CD14-positive monocyte (primary cell): ENCODE results near the gene KAZN. TPM values are rescaled to one million over a fixed set of nuclear protein-coding genes. Genes with fewer than 3 reads are reported as not detected.

Experiments
- DNase-seq, 3 donors: peaks; one replicate each; pipeline ENCODE4 v3.0.0-alpha.2; 2011 to 2022
- H2AFZ ChIP-seq: 2 replicates; pipeline ENCODE4 v1.6.0; 2012; ENCODE audit warnings: mild to moderate bottlenecking, low read depth, low read length, inconsistent platforms; ENCODE audit not compliant: insufficient read depth, poor library complexity, severe bottlenecking
- H3K27ac ChIP-seq, 2 donors: 1 replicate in 1 of 2; 2 replicates in 1 of 2; pipeline ENCODE4 v1.5.1; 2012 to 2013; ENCODE audit warnings: low read length in 2 of 2, control low read depth in 1 of 2, inconsistent platforms in 1 of 2, low read depth in 1 of 2, mild to moderate bottlenecking in 1 of 2
- H3K27me3 ChIP-seq, 2 donors: one replicate each; pipeline versions ENCODE4 v1.6.0 to v1.6.1; 2011 to 2013; ENCODE audit warnings: low read length in 2 of 2; ENCODE audit not compliant: control insufficient read depth in 2 of 2, insufficient read depth in 2 of 2
- H3K36me3 ChIP-seq, 2 donors: replicated peaks in 1 of 2; 1 replicate in 1 of 2; 2 replicates in 1 of 2; pipeline versions ENCODE4 v1.5.1 to v1.6.1; 2012 to 2013; ENCODE audit warnings: low read length in 2 of 2, control low read depth in 1 of 2, inconsistent platforms in 1 of 2, mild to moderate bottlenecking in 1 of 2; ENCODE audit not compliant: insufficient read depth in 2 of 2, control insufficient read depth in 1 of 2
- H3K4me1 ChIP-seq, 2 donors: 1 replicate in 1 of 2; 2 replicates in 1 of 2; pipeline versions ENCODE4 v1.5.1 to v1.6.1; 2012 to 2013; ENCODE audit warnings: low read length in 2 of 2, control low read depth in 1 of 2, inconsistent platforms in 1 of 2, mild to moderate bottlenecking in 1 of 2, moderate library complexity in 1 of 2; ENCODE audit not compliant: insufficient read depth in 2 of 2, control insufficient read depth in 1 of 2
- H3K4me2 ChIP-seq: replicated peaks from 2 replicates; pipeline ENCODE3; 2012; ENCODE audit warnings: low read length, moderate library complexity, mild to moderate bottlenecking; ENCODE audit not compliant: poor library complexity, severe bottlenecking; ENCODE audit errors: extremely low read depth
- H3K4me3 ChIP-seq, 3 experiments: fragments of 200-600 bp in 1 of 3; sonication (generic) in 1 of 3; replicated peaks in 1 of 3; 1 replicate in 2 of 3; 2 replicates in 1 of 3; pipeline ENCODE4 v1.5.1; 2011 to 2013; ENCODE audit warnings: low read length in 3 of 3, mild to moderate bottlenecking in 3 of 3, control low read depth in 2 of 3, low read depth in 2 of 3, inconsistent platforms in 1 of 3, moderate library complexity in 1 of 3
- H3K79me2 ChIP-seq: 2 replicates; pipeline ENCODE4 v1.6.0; 2012; ENCODE audit warnings: mild to moderate bottlenecking, control low read depth, inconsistent platforms, low read length, moderate library complexity; ENCODE audit not compliant: insufficient read depth
- H3K9ac ChIP-seq: 2 replicates; pipeline ENCODE4 v1.6.0; 2017; ENCODE audit warnings: low read length, mild to moderate bottlenecking; ENCODE audit not compliant: insufficient read depth, poor library complexity, severe bottlenecking
- H3K9me3 ChIP-seq, 2 donors: replicated peaks in 1 of 2; 1 replicate in 1 of 2; 2 replicates in 1 of 2; pipeline versions ENCODE4 v1.5.1 to v1.6.1; 2012 to 2013; ENCODE audit warnings: low read length in 2 of 2, control low read depth in 1 of 2; ENCODE audit not compliant: control insufficient read depth in 1 of 2, insufficient read depth in 1 of 2
- H4K20me1 ChIP-seq: 2 replicates; pipeline ENCODE4 v1.6.0; 2012; ENCODE audit warnings: mild to moderate bottlenecking, low read length, control low read depth, moderate library complexity; ENCODE audit not compliant: insufficient read depth
- H3K27ac Mint-ChIP-seq, 7 donors: one replicate each; pipeline ENCODE4 v1.8.0; 2020; ENCODE audit warnings: mild to moderate bottlenecking in 7 of 7, mixed read lengths in 7 of 7, moderate library complexity in 6 of 7, inconsistent platforms in 2 of 7
- H3K27me3 Mint-ChIP-seq, 3 donors: one replicate each; pipeline ENCODE4 v1.8.0; 2021 to 2022; ENCODE audit warnings: low read depth in 3 of 3, mild to moderate bottlenecking in 3 of 3, mixed read lengths in 3 of 3, moderate library complexity in 3 of 3, inconsistent platforms in 1 of 3
- H3K36me3 Mint-ChIP-seq, 2 donors: one replicate each; pipeline ENCODE4 v1.8.0; 2020; ENCODE audit warnings: mixed read lengths in 2 of 2, inconsistent platforms in 1 of 2, mild to moderate bottlenecking in 1 of 2
- H3K4me1 Mint-ChIP-seq: one replicate; pipeline ENCODE4 v1.8.0; 2020; ENCODE audit warnings: mild to moderate bottlenecking, mixed read lengths
- H3K4me3 Mint-ChIP-seq, 2 donors: one replicate each; pipeline ENCODE4 v1.8.0; 2020; ENCODE audit warnings: mild to moderate bottlenecking in 2 of 2, mixed read lengths in 2 of 2, moderate library complexity in 1 of 2
- H3K9me3 Mint-ChIP-seq, 7 donors: one replicate each; pipeline ENCODE4 v1.8.0; 2020 to 2022; ENCODE audit warnings: mixed read lengths in 7 of 7, mild to moderate bottlenecking in 6 of 7, moderate library complexity in 6 of 7, inconsistent platforms in 2 of 7
- CTCF ChIP-seq: fragments of 200-600 bp; IDR thresholded peaks from one replicate; pipeline ENCODE4 v1.8.0; 2022; ENCODE audit warnings: antibody characterized with exemption, mild to moderate bottlenecking
- WGBS: methylation state at CpG from one replicate; pipeline ENCODE4 v1.1.5; 2013; ENCODE audit warnings: missing lambda C conversion rate; ENCODE audit not compliant: insufficient coverage; 5-methylcytosine and 5-hydroxymethylcytosine counted together
- intact Hi-C, 2 donors: fragments of 100-400 bp; cut with micrococcal nuclease; formaldehyde crosslinking; loops; one replicate each; pipeline versions ENCODE4 v1.15.0 to v1.15.1; 2023
- polyA plus RNA-seq, 3 donors: library from polyadenylated mRNA; depleted of rRNA in 1 of 3; unstranded in 2 of 3; stranded (reverse) in 1 of 3; fragments of 300-500 nt in 2 of 3; fragments of >200 nt in 1 of 3; fragmentation: Illumina TruSeq in 2 of 3; gene quantifications; 1 replicate in 2 of 3; 2 replicates in 1 of 3; pipeline ENCODE4 v1.2.3, GENCODE V29; 2012 to 2021

KAZN gene
- polyA plus RNA-seq, 3 donors: not detected

- no peaks in the 10 kb centered on the region for H4K20me1 ChIP-seq
- no peak overlapping the region for H3K9ac ChIP-seq
- DNase-seq: no peak
- H3K9me3 Mint-ChIP-seq: peaks cover 0 to 4% (median 0%) of the 10 kb centered on the region in 7 donors
- peaks cover 8 to 13% (median 9%) of the 10 kb centered on the region in 3 donors for H3K27me3 Mint-ChIP-seq
- no peak overlapping the region for H3K4me3 ChIP-seq
- 80% methylated on average over 1 of the region's 2 CpGs for WGBS
- TF ChIP-seq CTCF: no peak
- no peak overlapping the region for H3K4me2 ChIP-seq
- H3K27ac Mint-ChIP-seq: peak overlapping the region in 1 of 7 donors; percentile 59
- H3K9me3 ChIP-seq: no peaks in the 10 kb centered on the region
- H3K4me3 Mint-ChIP-seq: no peak overlapping the region
- no peak overlapping the region for H3K27ac ChIP-seq
- no peaks in the 10 kb centered on the region for H3K79me2 ChIP-seq
- H2AFZ ChIP-seq: no peak overlapping the region
- peaks cover 5% of the 10 kb centered on the region for H3K4me1 Mint-ChIP-seq
- no peaks in the 10 kb centered on the region for H3K27me3 ChIP-seq
- no peaks in the 10 kb centered on the region for H3K36me3 ChIP-seq
- H3K36me3 Mint-ChIP-seq: no peaks in the 10 kb centered on the region
- intact Hi-C loops: no loop called here
- H3K4me1 ChIP-seq: peaks cover 5 to 8% of the 10 kb centered on the region in 2 donors
Observed at GRCh38 chr1:15011160-15011559, 412.7 kb downstream of the KAZN start.

GRCh38 chr1:15011661-15012060 is 413.2 kb downstream of the KAZN start:
- H4K20me1 ChIP-seq: no peaks in the 10 kb centered on the region
- Mint-ChIP-seq H3K27ac (peak overlapping the region in 1 of 7 donors; percentile 59), H3K36me3 (no peaks in the 10 kb centered on the region), H3K27me3 (peaks cover 8 to 11% (median 8%) of the 10 kb centered on the region in 3 donors), H3K9me3 (peaks cover 0 to 4% (median 0%) of the 10 kb centered on the region in 7 donors), H3K4me1 (peaks cover 10% of the 10 kb centered on the region), H3K4me3 (no peak overlapping the region)
- H3K36me3 ChIP-seq: no peaks in the 10 kb centered on the region
- no peak for DNase-seq
- H3K4me1 ChIP-seq: peaks cover 10 to 13% of the 10 kb centered on the region in 2 donors
- no peak overlapping the region for H3K4me2 ChIP-seq
- no peaks in the 10 kb centered on the region for H3K27me3 ChIP-seq
- no peak overlapping the region for H2AFZ ChIP-seq
- no peak overlapping the region for H3K27ac ChIP-seq
- H3K9me3 ChIP-seq: peaks cover 0 to 2% of the 10 kb centered on the region in 2 donors
- intact Hi-C loops: no loop called here
- no peak overlapping the region for H3K4me3 ChIP-seq
- H3K9ac ChIP-seq: no peak overlapping the region
- no peaks in the 10 kb centered on the region for H3K79me2 ChIP-seq
- 96% methylated on average over 3 of the region's 8 CpGs for WGBS
- TF ChIP-seq CTCF: no peak
